ENCODE measurements around the gene MYF6.

- TF ChIP-seq, protein P1, sequence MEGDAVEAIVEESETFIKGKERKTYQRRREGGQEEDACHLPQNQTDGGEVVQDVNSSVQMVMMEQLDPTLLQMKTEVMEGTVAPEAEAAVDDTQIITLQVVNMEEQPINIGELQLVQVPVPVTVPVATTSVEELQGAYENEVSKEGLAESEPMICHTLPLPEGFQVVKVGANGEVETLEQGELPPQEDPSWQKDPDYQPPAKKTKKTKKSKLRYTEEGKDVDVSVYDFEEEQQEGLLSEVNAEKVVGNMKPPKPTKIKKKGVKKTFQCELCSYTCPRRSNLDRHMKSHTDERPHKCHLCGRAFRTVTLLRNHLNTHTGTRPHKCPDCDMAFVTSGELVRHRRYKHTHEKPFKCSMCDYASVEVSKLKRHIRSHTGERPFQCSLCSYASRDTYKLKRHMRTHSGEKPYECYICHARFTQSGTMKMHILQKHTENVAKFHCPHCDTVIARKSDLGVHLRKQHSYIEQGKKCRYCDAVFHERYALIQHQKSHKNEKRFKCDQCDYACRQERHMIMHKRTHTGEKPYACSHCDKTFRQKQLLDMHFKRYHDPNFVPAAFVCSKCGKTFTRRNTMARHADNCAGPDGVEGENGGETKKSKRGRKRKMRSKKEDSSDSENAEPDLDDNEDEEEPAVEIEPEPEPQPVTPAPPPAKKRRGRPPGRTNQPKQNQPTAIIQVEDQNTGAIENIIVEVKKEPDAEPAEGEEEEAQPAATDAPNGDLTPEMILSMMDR (IDR thresholded peaks at IDR 0.05), result no peak
- TF ChIP-seq POLR2A (IDR thresholded peaks at IDR 0.05) (no peak), POLR2AphosphoS5 (IDR thresholded peaks at IDR 0.05) (no peak)
These were observed 9.2 kb upstream of the MYF6 start for GRCh38 chr12:80698256-80698655.

Measured in prostate gland (tissue), 2 donors.